Epithelial cell of esophagus (primary cell): ENCODE data around the gene EPC2.
A peak's percentile ranks its signal among the peaks of the same experiment; 100 is the strongest.
"Not testable (repeated sequence)": the region's sequence is repeated elsewhere in the genome, so short reads cannot be mapped to it uniquely, and the experiment has no call there.

Source experiments
- DNase-seq: peaks from one replicate; pipeline ENCODE4 v3.0.0; 2010; ENCODE audit warnings: low read depth
- H3K4me3 ChIP-seq: 2 replicates; pipeline ENCODE4 v1.5.1; 2011; ENCODE audit warnings: mild to moderate bottlenecking, low read length, control low read depth
- CTCF ChIP-seq: IDR thresholded peaks from 2 replicates; pipeline ENCODE4 v1.5.1; 2011; ENCODE audit warnings: low read depth, mild to moderate bottlenecking, low read length, control low read depth, inconsistent platforms; ENCODE audit not compliant: insufficient read depth; ENCODE audit errors: missing control alignments

Gene EPC2

GRCh38 chr2:148646231-148646559 lies 1.6 kb downstream of the EPC2 start:
- no peak for DNase-seq
- TF ChIP-seq CTCF: no peak
- peak overlapping the region; percentile 58 for H3K4me3 ChIP-seq

GRCh38 chr2:148647711-148648110 lies 3.2 kb downstream of the EPC2 start:
- H3K4me3 ChIP-seq, DNase-seq: not testable (repeated sequence)

GRCh38 chr2:148649936-148650335 lies 5.4 kb downstream of the EPC2 start:
- no peak overlapping the region for H3K4me3 ChIP-seq
- no peak for DNase-seq
- no peak for TF ChIP-seq CTCF

GRCh38 chr2:148650881-148651280 lies 6.3 kb downstream of the EPC2 start:
- TF ChIP-seq CTCF: no peak
- peak; percentile 26 for DNase-seq
- no peak overlapping the region for H3K4me3 ChIP-seq

GRCh38 chr2:148651972-148652371 lies 7.4 kb downstream of the EPC2 start:
- DNase-seq: no peak
- no peak for TF ChIP-seq CTCF
- H3K4me3 ChIP-seq: no peak overlapping the region

- DNase-seq: no peak
- H3K4me3 ChIP-seq: no peak overlapping the region
- TF ChIP-seq CTCF: no peak
These were observed 8.9 kb downstream of the EPC2 start for GRCh38 chr2:148653437-148653836.

GRCh38 chr2:148654435-148654834 lies 9.9 kb downstream of the EPC2 start:
- no peak for TF ChIP-seq CTCF
- DNase-seq: no peak
- no peak overlapping the region for H3K4me3 ChIP-seq

GRCh38 chr2:148656516-148656915 lies 12.0 kb downstream of the EPC2 start:
- no peak for TF ChIP-seq CTCF
- no peak overlapping the region for H3K4me3 ChIP-seq
- DNase-seq: no peak
